GM18867 (cell line): Measurements from ENCODE around the gene PRSS3.
A peak's percentile ranks its signal among the peaks of the same experiment; 100 is the strongest.
"Not testable (repeated sequence)": the region's sequence is repeated elsewhere in the genome, so short reads cannot be mapped to it uniquely, and the experiment has no call there.

Source experiments
- ATAC-seq: cut with Tn5 transposase; IDR thresholded peaks from one replicate; pipeline ENCODE4 v1.9.1; 2021; ENCODE audit warnings: mild to moderate bottlenecking, moderate library complexity; ENCODE audit not compliant: unreplicated experiment

PRSS3 gene

GRCh38 chr9:33816327-33817252, 21.2 kb downstream of the PRSS3 start, which contains the start of gene UBE2R2:
TSS of gene UBE2R2 (plus strand) at chr9:33817160. CDS start at chr9:33817758, 598 bp downstream.
- peak; percentile 69 for ATAC-seq

DNA sequence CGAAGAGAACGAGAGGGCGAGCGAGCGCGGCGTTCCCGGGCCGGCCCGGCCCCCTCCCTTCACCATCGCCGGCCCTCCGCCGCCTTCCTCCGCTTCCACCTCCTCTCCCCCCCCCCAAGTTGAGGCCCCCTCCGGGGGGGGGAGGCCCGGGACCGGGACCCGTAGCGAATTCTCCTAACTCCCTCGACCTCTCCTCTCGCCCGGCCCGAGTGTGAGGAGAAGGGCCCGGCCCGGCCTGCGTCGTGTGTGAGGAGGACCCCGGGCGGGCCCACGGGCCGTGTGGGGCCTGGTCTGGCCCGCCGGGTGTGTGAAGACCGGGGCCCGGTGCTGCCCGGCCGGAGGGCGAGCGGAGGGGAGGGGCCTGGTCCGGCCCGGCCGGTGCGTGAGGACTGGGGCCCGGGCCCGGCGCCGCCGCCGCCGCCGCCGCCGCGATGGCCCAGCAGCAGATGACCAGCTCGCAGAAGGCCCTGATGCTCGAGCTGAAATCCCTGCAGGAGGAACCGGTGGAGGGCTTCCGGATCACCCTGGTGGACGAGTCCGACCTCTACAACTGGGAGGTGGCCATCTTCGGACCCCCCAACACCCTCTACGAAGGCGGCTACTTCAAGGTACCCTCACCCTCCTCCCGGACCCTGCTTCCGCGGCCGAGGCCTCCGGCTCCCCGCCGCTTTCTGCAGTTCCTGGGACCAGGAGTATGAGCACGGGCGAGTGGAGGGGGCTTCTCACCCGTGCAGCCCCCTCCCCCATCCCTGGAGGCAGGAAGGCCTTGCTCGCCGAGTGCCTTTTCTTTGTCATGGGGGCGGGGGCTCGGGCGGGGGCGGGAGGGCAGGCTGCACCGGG, 22.2 kb downstream of the PRSS3 start:
- ATAC-seq = peak; percentile 23

DNA sequence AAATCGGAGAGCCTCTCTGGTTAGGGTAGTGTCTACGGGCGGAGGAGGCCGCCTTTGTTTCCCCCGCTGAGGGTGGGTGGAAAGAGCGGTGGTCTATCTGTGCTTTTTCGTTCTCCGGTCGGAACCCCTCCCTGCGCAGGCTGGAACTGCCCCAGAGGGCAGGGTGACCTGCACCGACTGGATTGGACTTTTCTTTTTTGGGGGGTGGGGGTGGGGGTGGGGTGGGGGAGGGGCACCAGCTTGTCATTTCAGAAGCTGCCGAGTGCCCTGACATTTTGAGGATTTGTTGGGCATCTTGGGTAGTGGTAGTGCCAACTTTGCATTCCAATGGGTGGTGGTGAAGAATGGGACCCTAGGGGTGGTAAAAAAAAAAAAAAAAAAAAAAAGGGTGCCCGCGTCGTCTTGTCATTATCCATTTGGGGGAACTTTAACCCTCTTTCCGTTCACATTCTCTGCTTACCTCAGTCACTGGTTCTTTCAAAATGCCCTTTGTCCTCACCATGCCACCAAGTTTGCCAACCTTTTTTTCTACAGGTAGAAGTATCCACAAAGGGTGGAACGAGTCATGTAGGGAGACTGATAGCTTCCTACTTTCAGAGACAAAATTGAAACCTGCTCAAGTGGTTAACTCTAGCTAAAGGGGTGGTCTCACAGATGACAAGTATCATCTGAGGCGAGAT, 22.9 kb downstream of the PRSS3 start:
- ATAC-seq = no peak

- ATAC-seq = no peak
These were observed 23.6 kb downstream of the PRSS3 start for GRCh38 chr9:33818847-33819500.

- no peak for ATAC-seq
These were observed 24.9 kb downstream of the PRSS3 start for GRCh38 chr9:33820231-33820745.

DNA sequence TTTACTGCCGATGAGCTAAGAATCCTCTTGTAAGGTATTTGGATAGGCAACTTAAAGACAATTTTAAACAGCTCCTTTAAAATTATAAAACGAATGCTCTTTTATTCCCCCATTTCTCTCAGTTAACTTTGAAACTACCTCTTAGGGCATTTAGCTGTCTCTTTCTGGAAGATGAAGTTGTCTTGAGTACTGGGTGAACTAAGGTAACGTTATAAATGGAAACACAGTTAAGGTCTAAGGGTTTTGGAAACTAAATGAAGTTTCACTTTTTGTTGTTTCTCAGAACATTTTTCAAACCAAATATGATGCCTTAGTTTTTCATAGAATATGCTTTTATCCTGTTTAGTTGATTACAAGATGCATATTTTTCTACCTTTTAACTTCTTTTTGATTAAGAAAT, 28.4 kb downstream of the PRSS3 start:
- no peak for ATAC-seq

GRCh38 chr9:33827285-33827684, 31.9 kb downstream of the PRSS3 start:
- ATAC-seq = not testable (repeated sequence)

DNA sequence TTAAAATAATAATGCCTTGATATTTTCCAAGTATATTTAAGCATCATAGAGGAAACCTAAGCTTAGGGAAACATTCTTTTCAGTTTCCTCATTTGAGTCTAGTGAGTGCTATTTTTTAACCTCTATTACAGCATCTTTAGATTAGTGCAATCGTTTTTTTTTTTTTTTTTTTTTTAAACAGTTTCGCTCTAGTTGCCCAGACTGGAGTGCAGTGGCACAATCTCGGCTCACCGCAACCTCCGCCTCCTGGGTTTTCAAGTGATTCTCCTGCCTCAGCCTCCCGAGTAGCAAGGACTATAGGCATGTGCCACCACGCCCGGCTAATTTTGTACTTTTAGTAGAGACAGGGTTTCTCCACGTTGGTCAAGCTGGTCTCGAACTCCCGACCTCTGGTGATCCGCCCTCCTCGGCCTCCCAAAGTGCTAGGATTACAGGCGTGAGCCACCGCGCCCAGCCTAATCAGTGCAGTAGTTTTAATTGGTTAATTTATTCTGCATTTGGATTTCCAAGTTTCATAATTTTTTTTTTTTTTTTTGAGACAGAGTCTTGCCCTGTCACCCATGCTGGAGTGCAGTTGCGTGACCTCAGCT, 34.4 kb downstream of the PRSS3 start:
- ATAC-seq = not testable (repeated sequence)

DNA sequence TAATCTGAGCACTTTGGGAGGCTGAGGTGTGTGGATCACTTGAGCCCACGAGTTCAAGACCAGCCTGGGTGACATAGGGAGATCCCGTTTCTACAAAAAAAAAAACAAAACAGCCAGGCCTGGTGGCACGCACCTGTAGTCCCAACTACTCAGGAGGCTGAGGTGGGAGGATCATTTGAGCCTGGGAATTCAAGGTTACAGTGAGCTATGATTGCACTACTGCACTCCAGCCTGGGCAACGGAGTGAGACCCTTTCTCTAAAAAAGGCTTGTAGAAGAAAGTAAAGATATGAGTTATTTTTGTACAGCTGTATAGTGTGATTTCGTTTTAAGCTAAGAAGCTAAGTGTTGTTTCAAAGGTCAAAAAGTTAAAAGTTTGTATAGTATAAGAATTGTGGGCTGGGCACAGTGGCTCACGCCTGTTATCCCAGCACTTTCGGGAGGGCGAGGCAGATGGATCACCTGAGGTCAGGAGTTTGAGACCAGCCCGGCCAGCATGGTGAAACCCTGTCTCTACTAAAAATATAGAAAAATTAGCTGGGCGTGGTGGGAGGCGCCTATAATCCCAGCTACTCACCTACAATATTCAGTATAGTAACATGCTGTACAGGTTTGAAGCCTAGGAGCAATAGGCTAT, 40.4 kb downstream of the PRSS3 start:
- no peak for ATAC-seq

- ATAC-seq = not testable (repeated sequence)
These were observed 40.9 kb downstream of the PRSS3 start for GRCh38 chr9:33836261-33836660.

DNA sequence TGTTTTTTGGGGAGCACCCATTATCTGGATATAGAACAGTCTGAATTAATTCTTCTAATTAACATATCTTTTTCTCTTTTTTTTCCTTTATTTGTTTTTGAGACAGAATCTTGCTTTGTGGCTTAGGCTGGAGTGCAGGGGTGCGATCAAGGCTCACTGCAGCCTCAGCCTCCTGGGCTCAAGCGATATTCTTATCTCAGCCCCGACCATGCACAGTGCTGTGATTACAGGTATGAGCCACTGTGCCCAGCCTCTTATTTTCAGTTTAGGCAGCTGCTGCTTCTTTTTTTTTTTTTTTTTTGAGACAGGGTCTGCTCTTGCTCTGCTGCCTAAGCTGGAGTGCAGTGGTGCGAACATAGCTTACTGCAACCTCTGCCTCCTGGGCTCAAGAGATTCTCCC, 41.8 kb downstream of the PRSS3 start:
- ATAC-seq = no peak

- no peak for ATAC-seq
These were observed 45.0 kb downstream of the PRSS3 start for GRCh38 chr9:33840381-33840780.

DNA sequence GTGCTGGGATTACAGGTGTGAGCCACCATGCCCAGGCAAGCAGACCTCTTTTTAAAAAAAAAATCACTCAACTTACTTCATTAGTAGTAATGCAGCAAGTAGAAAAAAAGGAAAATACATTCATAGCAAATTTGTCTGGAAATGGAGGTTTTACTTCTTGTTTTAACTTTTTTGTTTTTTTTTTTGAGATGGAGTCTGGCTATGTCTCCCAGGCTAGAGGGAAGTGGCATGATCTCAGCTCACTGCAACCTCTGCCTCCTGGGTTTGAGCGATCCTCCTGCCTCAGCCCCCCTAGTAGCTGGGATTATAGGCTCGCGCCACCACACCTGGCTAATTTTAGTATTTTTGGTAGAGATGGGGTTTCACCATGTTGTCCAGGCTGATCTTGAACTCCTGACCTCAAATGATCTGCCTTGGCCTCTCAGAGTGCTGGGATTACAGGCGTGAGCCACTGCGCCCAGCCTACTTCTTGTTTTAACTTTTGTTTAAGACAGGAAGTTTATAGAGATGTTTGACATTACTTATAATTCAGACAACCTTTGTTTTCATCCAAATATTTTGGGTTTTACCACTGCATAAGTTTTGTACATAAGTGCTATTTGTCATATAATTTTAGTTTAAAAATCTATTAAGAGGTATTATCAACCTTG, 48.1 kb downstream of the PRSS3 start:
- ATAC-seq = no peak

GRCh38 chr9:33846231-33846630, 50.9 kb downstream of the PRSS3 start:
- ATAC-seq = no peak

GRCh38 chr9:33847894-33848205, 52.5 kb downstream of the PRSS3 start:
- ATAC-seq = not testable (repeated sequence)
